Measurements from ENCODE around the gene FHIT.

Gene FHIT

DNA sequence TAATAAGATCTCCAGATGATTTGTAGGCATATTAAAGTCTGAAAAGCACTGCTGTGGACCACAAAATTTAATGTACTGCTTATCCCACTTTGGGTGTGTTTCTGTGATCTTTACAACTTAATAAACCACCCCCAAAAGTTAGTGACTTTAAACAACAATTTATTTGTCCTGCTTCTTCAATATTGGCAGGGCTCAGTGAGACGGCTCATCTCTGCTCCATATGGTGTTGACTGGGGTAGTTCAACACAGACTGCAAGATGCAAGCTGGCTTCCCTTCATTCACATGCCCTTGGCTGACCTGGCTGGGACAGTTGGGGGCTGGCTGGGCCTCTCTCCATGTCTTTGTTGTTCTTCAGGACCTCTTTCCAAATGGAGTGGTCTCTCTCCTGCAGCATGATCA is 337.8 kb downstream of the FHIT start:
- no peaks in the 10 kb centered on the region for H4K20me1 ChIP-seq (ENCODE audit: insufficient read depth, low read length)
- no peak overlapping the region for H3K4me3 ChIP-seq (ENCODE audit: low read length)
- no peaks in the 10 kb centered on the region for H3K79me2 ChIP-seq (ENCODE audit: low read length)
- no peak for TF ChIP-seq CTCF (IDR thresholded peaks at IDR 0.05; ENCODE audit: low read depth, low read length)
- no peak for TF ChIP-seq EZH2phosphoT487 (IDR thresholded peaks at IDR 0.05; ENCODE audit: low read depth)
- no peak overlapping the region for H3K27ac ChIP-seq (ENCODE audit: low read length)
- no peak overlapping the region for H3K9ac ChIP-seq (ENCODE audit: low read length)
- H2AFZ ChIP-seq (ENCODE audit: low read depth, low read length) = no peak overlapping the region
- H3K9me3 ChIP-seq (ENCODE audit: insufficient read depth, low read length) = no peaks in the 10 kb centered on the region
- H3K27me3 ChIP-seq (ENCODE audit: low read depth, low read length) = no peaks in the 10 kb centered on the region
- H3K36me3 ChIP-seq (replicated peaks; ENCODE audit: low read depth, low read length) = no peaks in the 10 kb centered on the region
- H3K4me1 ChIP-seq (ENCODE audit: low read length) = no peaks in the 10 kb centered on the region
- H3K4me2 ChIP-seq (ENCODE audit: low read length) = no peak overlapping the region

GRCh38 chr3:60912876-60913275 is 338.4 kb downstream of the FHIT start:
- Histone ChIP-seq H4K20me1 (ENCODE audit: insufficient read depth, low read length) (no peaks in the 10 kb centered on the region), H3K9ac (ENCODE audit: low read length) (no peak overlapping the region), H3K36me3 (replicated peaks; ENCODE audit: low read depth, low read length) (no peaks in the 10 kb centered on the region), H3K4me3 (ENCODE audit: low read length) (no peak overlapping the region), H3K79me2 (ENCODE audit: low read length) (no peaks in the 10 kb centered on the region), H2AFZ (ENCODE audit: low read depth, low read length) (no peak overlapping the region), H3K27me3 (ENCODE audit: low read depth, low read length) (no peaks in the 10 kb centered on the region), H3K4me2 (ENCODE audit: low read length) (no peak overlapping the region), H3K27ac (ENCODE audit: low read length) (no peak overlapping the region), H3K4me1 (ENCODE audit: low read length) (no peaks in the 10 kb centered on the region), H3K9me3 (ENCODE audit: insufficient read depth, low read length) (no peaks in the 10 kb centered on the region)
- TF ChIP-seq CTCF (IDR thresholded peaks at IDR 0.05; ENCODE audit: low read depth, low read length) = no peak
- no peak for TF ChIP-seq EZH2phosphoT487 (IDR thresholded peaks at IDR 0.05; ENCODE audit: low read depth)

DNA sequence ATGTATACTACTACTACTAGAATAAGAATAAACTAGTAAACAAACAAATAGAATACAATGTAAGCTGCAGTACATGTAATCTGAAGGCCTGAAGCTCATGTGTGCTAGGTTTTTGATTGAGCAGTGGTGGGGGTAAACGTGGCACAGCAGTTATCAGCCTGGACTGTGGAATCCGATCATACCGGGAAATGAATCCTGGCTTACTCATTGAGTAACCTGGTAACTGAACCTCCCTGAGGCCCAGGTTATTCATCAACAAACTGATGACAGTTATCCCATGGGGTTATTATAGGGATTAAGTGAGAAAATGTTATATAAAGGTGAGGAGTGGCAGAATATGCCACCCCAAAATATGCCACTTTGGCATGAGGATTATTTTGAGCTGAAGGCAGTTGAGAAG is 339.1 kb downstream of the FHIT start:
- H3K4me3 ChIP-seq (ENCODE audit: low read length) = no peak overlapping the region
- no peak overlapping the region for H3K27ac ChIP-seq (ENCODE audit: low read length)
- H3K36me3 ChIP-seq (replicated peaks; ENCODE audit: low read depth, low read length) = no peaks in the 10 kb centered on the region
- H2AFZ ChIP-seq (ENCODE audit: low read depth, low read length) = no peak overlapping the region
- H3K4me1 ChIP-seq (ENCODE audit: low read length) = no peaks in the 10 kb centered on the region
- H4K20me1 ChIP-seq (ENCODE audit: insufficient read depth, low read length) = no peaks in the 10 kb centered on the region
- TF ChIP-seq EZH2phosphoT487 (IDR thresholded peaks at IDR 0.05; ENCODE audit: low read depth) (no peak), CTCF (IDR thresholded peaks at IDR 0.05; ENCODE audit: low read depth, low read length) (no peak)
- no peak overlapping the region for H3K4me2 ChIP-seq (ENCODE audit: low read length)
- no peaks in the 10 kb centered on the region for H3K79me2 ChIP-seq (ENCODE audit: low read length)
- no peaks in the 10 kb centered on the region for H3K9me3 ChIP-seq (ENCODE audit: insufficient read depth, low read length)
- H3K27me3 ChIP-seq (ENCODE audit: low read depth, low read length) = no peaks in the 10 kb centered on the region
- no peak overlapping the region for H3K9ac ChIP-seq (ENCODE audit: low read length)

- no peaks in the 10 kb centered on the region for H3K36me3 ChIP-seq (replicated peaks; ENCODE audit: low read depth, low read length)
These were observed 341.7 kb downstream of the FHIT start for GRCh38 chr3:60909526-60909925.

More at GRCh38 chr3:60909526-60909925, 341.7 kb downstream of the FHIT start:
- Histone ChIP-seq H3K27me3 (ENCODE audit: low read depth, low read length) (no peaks in the 10 kb centered on the region), H3K79me2 (ENCODE audit: low read length) (no peaks in the 10 kb centered on the region), H3K4me1 (ENCODE audit: low read length) (no peaks in the 10 kb centered on the region), H2AFZ (ENCODE audit: low read depth, low read length) (no peak overlapping the region), H3K9me3 (ENCODE audit: insufficient read depth, low read length) (no peaks in the 10 kb centered on the region), H3K4me2 (ENCODE audit: low read length) (no peak overlapping the region), H3K27ac (ENCODE audit: low read length) (no peak overlapping the region), H3K4me3 (ENCODE audit: low read length) (no peak overlapping the region), H4K20me1 (ENCODE audit: insufficient read depth, low read length) (no peaks in the 10 kb centered on the region), H3K9ac (ENCODE audit: low read length) (no peak overlapping the region)
- TF ChIP-seq CTCF (IDR thresholded peaks at IDR 0.05; ENCODE audit: low read depth, low read length) (no peak), EZH2phosphoT487 (IDR thresholded peaks at IDR 0.05; ENCODE audit: low read depth) (no peak)
